ENCODE results near the gene PPP5C. TPM values are rescaled to one million over a fixed set of nuclear protein-coding genes. Genes with fewer than 3 reads are reported as not detected.

The PPP5C gene
- total and polyA plus RNA-seq, 2 of the 8 experiments (the other 6 are each of a cell fraction or from before 2014, with no cell fraction given) = 112 to 156 TPM

- peak; percentile 44 for TF ChIP-seq SP2 (IDR thresholded peaks at IDR 0.05; ENCODE audit: low read length)
- no peak for TF ChIP-seq CBX8 (IDR thresholded peaks at IDR 0.05; ENCODE audit: borderline replicate concordance, low read depth, low read length)
- TF ChIP-seq SUZ12 (IDR thresholded peaks at IDR 0.05; ENCODE audit: low read length) = no peak
- no peak for TF ChIP-seq BCL11A (IDR thresholded peaks at IDR 0.05; ENCODE audit: low read depth in 2 of 2, low read length in 2 of 2)
- TF ChIP-seq ATF3 (IDR thresholded peaks at IDR 0.05; ENCODE audit: insufficient read depth, low read depth, low read length) = no peak
- peak; percentile 24; the same call in 1 of the 2 replicates for TF ChIP-seq E2F6 (IDR thresholded peaks at IDR 0.05)
- no peak for TF ChIP-seq EZH2 (IDR thresholded peaks at IDR 0.05; ENCODE audit: low read depth, low read length, severe bottlenecking)
- TF ChIP-seq ATF2 (IDR thresholded peaks at IDR 0.05; ENCODE audit: low read length) = no peak
- no peak for TF ChIP-seq GTF2F1 (IDR thresholded peaks at IDR 0.05; ENCODE audit: borderline replicate concordance, low read depth, low read length)
- peak in 1 of 2 experiments; percentile 73; a peak in 2 of 3 replicates for TF ChIP-seq POLR2A (IDR thresholded peaks at IDR 0.05; ENCODE audit: control extremely low read depth in 1 of 2, low read depth in 2 of 2, low read length in 2 of 2)
- TF ChIP-seq RBBP5 (IDR thresholded peaks at IDR 0.05; ENCODE audit: borderline replicate concordance, low read depth, low read length) = 0 out of 2 replicates have a peak, but pooled peaks have one; percentile 28
- no peak for TF ChIP-seq TCF12 (IDR thresholded peaks at IDR 0.05; ENCODE audit: low read depth, low read length)
These were observed 66.6 kb downstream of the PPP5C start, which contains the start of gene CCDC8 (continued) for GRCh38 chr19:46413262-46414031.

Data from H1 (cell line).